Osteocyte (in vitro differentiated cells): ENCODE measurements around the gene RAD51B. TPM values are rescaled to one million over a fixed set of nuclear protein-coding genes. Genes with fewer than 3 reads are reported as not detected.

Experiments used
- DNase-seq: peaks from one replicate; pipeline ENCODE4 v3.0.0; 2021; ENCODE audit warnings: mixed read lengths; ENCODE audit not compliant: unreplicated experiment; ENCODE audit errors: extremely low spot score
- H3K27ac Mint-ChIP-seq: one replicate; pipeline ENCODE4 v1.8.0; 2021; ENCODE audit warnings: mild to moderate bottlenecking, mixed read lengths; ENCODE audit not compliant: unreplicated experiment
- H3K27me3 Mint-ChIP-seq: one replicate; pipeline ENCODE4 v1.8.0; 2021; ENCODE audit warnings: mixed read lengths; ENCODE audit not compliant: unreplicated experiment
- H3K36me3 Mint-ChIP-seq: one replicate; pipeline ENCODE4 v1.8.0; 2021; ENCODE audit warnings: mixed read lengths; ENCODE audit not compliant: unreplicated experiment
- H3K4me1 Mint-ChIP-seq: one replicate; pipeline ENCODE4 v1.8.0; 2021; ENCODE audit warnings: mixed read lengths; ENCODE audit not compliant: unreplicated experiment
- H3K4me3 Mint-ChIP-seq: one replicate; pipeline ENCODE4 v1.8.0; 2021; ENCODE audit warnings: mild to moderate bottlenecking, moderate library complexity, mixed read lengths; ENCODE audit not compliant: unreplicated experiment
- H3K9me3 Mint-ChIP-seq: one replicate; pipeline ENCODE4 v1.8.0; 2021; ENCODE audit warnings: mixed read lengths; ENCODE audit not compliant: unreplicated experiment
- CTCF ChIP-seq: fragments of 200-600 bp; sonication (generic); IDR thresholded peaks from 2 replicates; pipeline ENCODE4 v1.5.0; 2021; ENCODE audit warnings: antibody characterized with exemption, mild to moderate bottlenecking, moderate library complexity
- total RNA-seq: library from RNA; stranded (reverse); gene quantifications from 2 replicates; pipeline ENCODE4 v1.2.1, GENCODE V29; 2021

Gene RAD51B
- total RNA-seq, 1 donor from 2014 or later, result 12.7 TPM

GRCh38 chr14:68372368-68372767 is 552.8 kb downstream of the RAD51B start:
- Mint-ChIP-seq H3K4me3 (no peak overlapping the region), H3K4me1 (peaks cover 8% of the 10 kb centered on the region), H3K9me3 (peaks cover 4% of the 10 kb centered on the region), H3K36me3 (no peaks in the 10 kb centered on the region), H3K27me3 (no peaks in the 10 kb centered on the region), H3K27ac (no peak overlapping the region)
- no peak for TF ChIP-seq CTCF
- DNase-seq, result no peak

DNA sequence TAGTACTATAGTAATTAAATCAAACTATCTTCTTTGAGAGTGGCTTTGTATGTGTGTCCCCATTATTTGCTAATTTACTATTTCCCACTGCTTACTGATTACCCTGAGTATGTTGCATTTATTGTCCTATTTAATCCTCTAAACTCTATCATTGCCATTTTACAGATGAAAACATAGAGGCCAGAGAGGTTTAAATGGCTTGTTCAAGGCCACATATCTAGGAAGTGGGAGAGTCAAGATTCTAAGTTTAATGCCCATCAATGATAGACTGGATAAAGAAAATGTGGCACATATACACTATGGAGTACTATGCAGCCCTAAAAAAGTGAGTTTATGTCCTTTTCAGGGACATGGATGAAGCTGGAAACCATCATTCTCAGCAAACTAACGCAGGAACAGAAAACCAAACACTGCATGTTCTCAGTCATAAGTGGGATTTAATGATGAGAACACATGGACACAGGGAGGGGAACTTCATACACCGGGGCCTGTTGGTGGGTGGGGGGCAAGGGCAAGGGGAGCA is 553.6 kb downstream of the RAD51B start:
- Mint-ChIP-seq H3K27me3 (no peaks in the 10 kb centered on the region), H3K4me1 (peaks cover 11% of the 10 kb centered on the region), H3K4me3 (no peak overlapping the region), H3K27ac (no peak overlapping the region), H3K9me3 (peaks cover 4% of the 10 kb centered on the region), H3K36me3 (no peaks in the 10 kb centered on the region)
- no peak for TF ChIP-seq CTCF
- DNase-seq, result no peak

DNA sequence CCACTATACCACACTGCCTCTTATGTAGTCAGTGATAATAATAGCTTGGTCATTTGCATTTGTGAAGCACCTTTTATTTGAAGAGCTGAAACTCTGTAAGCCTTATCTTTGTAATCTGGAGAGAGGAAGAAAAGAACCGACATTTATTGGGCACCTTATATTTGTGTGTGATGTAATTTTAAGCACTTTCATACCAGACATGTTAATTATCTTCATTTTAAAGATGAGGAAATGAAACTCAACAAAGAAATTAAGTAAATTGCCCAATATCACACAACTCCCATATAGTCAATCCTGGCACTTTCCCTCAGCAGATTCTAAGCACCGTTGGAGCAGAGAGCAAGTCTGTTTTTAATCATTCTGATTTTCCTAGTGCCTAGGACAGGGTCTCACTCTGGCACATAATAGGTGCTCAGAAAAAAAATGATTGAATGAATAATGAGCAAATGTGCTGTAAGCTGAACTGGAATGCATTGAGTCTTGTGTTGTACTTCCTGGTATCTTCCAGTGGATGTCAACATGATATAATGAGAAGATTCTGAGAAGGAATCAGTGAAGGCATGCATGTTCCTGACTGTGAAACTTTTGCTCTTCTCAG is 554.4 kb downstream of the RAD51B start:
- no peak for DNase-seq
- Mint-ChIP-seq H3K36me3 (no peaks in the 10 kb centered on the region), H3K4me1 (peaks cover 13% of the 10 kb centered on the region), H3K27me3 (no peaks in the 10 kb centered on the region), H3K27ac (no peak overlapping the region), H3K9me3 (peaks cover 4% of the 10 kb centered on the region), H3K4me3 (no peak overlapping the region)
- no peak for TF ChIP-seq CTCF

DNA sequence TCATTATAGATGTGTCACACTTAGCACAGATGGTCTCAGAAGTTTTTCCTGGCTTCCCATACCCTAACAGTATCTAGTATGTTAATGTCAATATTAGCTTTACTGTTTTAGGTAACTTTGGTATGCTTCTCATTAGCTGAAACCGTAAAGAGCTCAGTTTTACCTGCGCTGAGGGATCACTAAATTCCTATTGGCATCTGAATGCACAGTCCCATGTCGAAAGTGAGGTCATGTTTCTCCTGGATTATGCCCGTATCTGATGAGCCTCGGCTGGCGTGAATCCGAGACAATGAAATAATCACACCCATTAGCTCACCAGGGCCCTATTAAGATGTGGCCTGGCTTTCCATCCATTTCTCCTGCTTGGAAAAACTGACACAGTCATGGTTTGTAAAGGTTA is 555.1 kb downstream of the RAD51B start:
- TF ChIP-seq CTCF, result no peak
- H3K9me3 Mint-ChIP-seq, result peaks cover 4% of the 10 kb centered on the region
- H3K4me1 Mint-ChIP-seq, result peaks cover 16% of the 10 kb centered on the region
- no peaks in the 10 kb centered on the region for H3K27me3 Mint-ChIP-seq
- H3K36me3 Mint-ChIP-seq, result no peaks in the 10 kb centered on the region
- H3K27ac Mint-ChIP-seq, result no peak overlapping the region
- no peak overlapping the region for H3K4me3 Mint-ChIP-seq
- DNase-seq, result no peak

- H3K4me1 Mint-ChIP-seq, result peaks cover 15% of the 10 kb centered on the region
- TF ChIP-seq CTCF, result no peak
- H3K36me3 Mint-ChIP-seq, result no peaks in the 10 kb centered on the region
- DNase-seq, result no peak
- H3K27me3 Mint-ChIP-seq, result no peaks in the 10 kb centered on the region
- H3K4me3 Mint-ChIP-seq, result no peak overlapping the region
- peaks cover 4% of the 10 kb centered on the region for H3K9me3 Mint-ChIP-seq
- no peak overlapping the region for H3K27ac Mint-ChIP-seq
Measured at GRCh38 chr14:68375376-68375775, 555.8 kb downstream of the RAD51B start.
